AG04449 (cell line): ENCODE results near the gene KLF16.
A peak's percentile ranks its signal among the peaks of the same experiment; 100 is the strongest.

Experiments used
- CTCF ChIA-PET: fragments of 350-600 bp; formaldehyde crosslinking; extraction: SDS; loops from one replicate; lab custom pipeline; 2021; ENCODE audit warnings: antibody characterized with exemption; lab: Yijun Ruan, JAX
- POLR2A ChIA-PET: fragments of 400-600, 350-600 bp; formaldehyde crosslinking; extraction: SDS; loops from one replicate; lab custom pipeline; 2020; ENCODE audit warnings: antibody characterized with exemption, inconsistent platforms; lab: Yijun Ruan, JAX
- DNase-seq: peaks from one replicate; pipeline ENCODE4 v3.0.0-alpha.2; 2010; ENCODE audit warnings: low read depth, low spot score
- H3K4me3 ChIP-seq: 2 replicates; pipeline ENCODE4 v1.5.1; 2011; ENCODE audit warnings: low read depth, mild to moderate bottlenecking, control low read depth, low read length
- CTCF ChIP-seq: IDR thresholded peaks from one replicate; pipeline ENCODE4 v1.5.1; 2011; ENCODE audit warnings: mild to moderate bottlenecking, moderate library complexity, low read length, control low read depth, inconsistent platforms; ENCODE audit not compliant: insufficient read depth; ENCODE audit errors: missing control alignments

The KLF16 gene

GRCh38 chr19:1904860-1905109 lies 41.4 kb upstream of the KLF16 start:
- POLR2A ChIA-PET: no interaction called here
- H3K4me3 ChIP-seq: peak overlapping the region; percentile 40
- TF ChIP-seq CTCF: no peak
- CTCF ChIA-PET: interaction anchor here (1.0 to 2.8 kb wide), 3 partner anchors 10 to 25 kb away, joined by 3 to 7 read pairs (median 3); no protein-coding TSS in a partner anchor
- DNase-seq: no peak

- DNase-seq: no peak
- H3K4me3 ChIP-seq: no peak overlapping the region
- ChIA-PET POLR2A (no interaction called here), CTCF (interaction anchor here (1.2 to 2.8 kb wide), 2 partner anchors 25 to 27 kb away, joined by 3 to 7 read pairs; no protein-coding TSS in a partner anchor)
- TF ChIP-seq CTCF: no peak
Measured at GRCh38 chr19:1902923-1903322, 39.5 kb upstream of the KLF16 start.

- TF ChIP-seq CTCF: no peak
- no peak for DNase-seq
- ChIA-PET POLR2A (interaction anchor here (1.0 kb wide), 1 partner anchor 17 kb away, joined by 3 read pairs; the partner anchor contains the start of gene ABHD17A), CTCF (interaction anchor here (1.2 to 2.8 kb wide), 2 partner anchors 26 to 28 kb away, joined by 3 to 7 read pairs; no protein-coding TSS in a partner anchor)
- H3K4me3 ChIP-seq: no peak overlapping the region
Measured at GRCh38 chr19:1901940-1902404, 38.6 kb upstream of the KLF16 start.

GRCh38 chr19:1896508-1896907 lies 33.1 kb upstream of the KLF16 start:
- CTCF ChIA-PET: interaction anchor here (2.6 kb wide), 1 partner anchor 12 kb away, joined by 14 read pairs; the partner anchor contains the start of gene ABHD17A
- DNase-seq: no peak

GRCh38 chr19:1893791-1894190 lies 30.4 kb upstream of the KLF16 start:
- DNase-seq: no peak
- ChIA-PET CTCF (interaction anchor here (1.5 kb wide), 1 partner anchor 10 kb away, joined by 3 read pairs; no protein-coding TSS in a partner anchor), POLR2A (no interaction called here)
- H3K4me3 ChIP-seq: no peak overlapping the region
- TF ChIP-seq CTCF: no peak

More at GRCh38 chr19:1896508-1896907, 33.1 kb upstream of the KLF16 start:
- no peak overlapping the region for H3K4me3 ChIP-seq
- no peak for TF ChIP-seq CTCF
- POLR2A ChIA-PET: no interaction called here

GRCh38 chr19:1889907-1890306 lies 26.5 kb upstream of the KLF16 start:
- POLR2A ChIA-PET: no interaction called here
- CTCF ChIA-PET: interaction anchor here (1.5 kb wide), 1 partner anchor 26 kb away, joined by 4 read pairs; no protein-coding TSS in a partner anchor
- no peak overlapping the region for H3K4me3 ChIP-seq
- TF ChIP-seq CTCF: no peak
- no peak for DNase-seq
